ENCODE measurements around the gene BPI.
"Not testable (repeated sequence)": the region's sequence is repeated elsewhere in the genome, so short reads cannot be mapped to it uniquely, and the experiment has no call there.

DNA sequence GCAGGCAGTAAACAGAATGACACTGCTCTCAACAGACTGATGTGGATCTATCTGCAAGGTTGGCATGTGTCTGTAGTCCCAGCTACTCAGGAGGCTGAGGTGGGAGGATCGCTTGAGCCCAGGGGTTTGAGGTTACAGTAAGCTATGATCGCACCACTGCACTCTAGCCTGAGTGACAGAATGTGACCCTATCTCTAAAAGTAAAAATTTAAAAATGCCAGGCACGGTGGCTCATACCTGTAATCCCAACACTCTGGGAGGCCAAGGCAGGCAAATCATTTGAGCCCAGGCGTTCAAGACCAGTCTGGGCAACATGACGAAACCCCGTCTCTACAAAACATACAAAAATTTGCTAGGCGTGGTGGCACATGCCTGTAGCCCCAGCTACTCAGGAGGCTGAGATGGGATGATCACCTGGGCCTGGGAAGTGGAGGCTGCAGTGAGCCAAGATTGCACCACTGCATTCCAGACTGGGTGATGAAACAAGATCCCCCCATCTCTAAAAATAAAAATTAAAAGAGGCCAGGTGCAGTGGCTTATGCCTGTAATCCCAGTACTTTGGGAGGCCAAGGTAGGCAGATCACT is 19.8 kb upstream of the BPI start:
- TF ChIP-seq, protein P1, sequence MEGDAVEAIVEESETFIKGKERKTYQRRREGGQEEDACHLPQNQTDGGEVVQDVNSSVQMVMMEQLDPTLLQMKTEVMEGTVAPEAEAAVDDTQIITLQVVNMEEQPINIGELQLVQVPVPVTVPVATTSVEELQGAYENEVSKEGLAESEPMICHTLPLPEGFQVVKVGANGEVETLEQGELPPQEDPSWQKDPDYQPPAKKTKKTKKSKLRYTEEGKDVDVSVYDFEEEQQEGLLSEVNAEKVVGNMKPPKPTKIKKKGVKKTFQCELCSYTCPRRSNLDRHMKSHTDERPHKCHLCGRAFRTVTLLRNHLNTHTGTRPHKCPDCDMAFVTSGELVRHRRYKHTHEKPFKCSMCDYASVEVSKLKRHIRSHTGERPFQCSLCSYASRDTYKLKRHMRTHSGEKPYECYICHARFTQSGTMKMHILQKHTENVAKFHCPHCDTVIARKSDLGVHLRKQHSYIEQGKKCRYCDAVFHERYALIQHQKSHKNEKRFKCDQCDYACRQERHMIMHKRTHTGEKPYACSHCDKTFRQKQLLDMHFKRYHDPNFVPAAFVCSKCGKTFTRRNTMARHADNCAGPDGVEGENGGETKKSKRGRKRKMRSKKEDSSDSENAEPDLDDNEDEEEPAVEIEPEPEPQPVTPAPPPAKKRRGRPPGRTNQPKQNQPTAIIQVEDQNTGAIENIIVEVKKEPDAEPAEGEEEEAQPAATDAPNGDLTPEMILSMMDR (IDR thresholded peaks at IDR 0.05): not testable (repeated sequence)
- not testable (repeated sequence) for TF ChIP-seq POLR2A (IDR thresholded peaks at IDR 0.05)
